ENCODE measurements around the gene ADAMTS16. TPM values are rescaled to one million over a fixed set of nuclear protein-coding genes. Genes with fewer than 3 reads are reported as not detected.

ADAMTS16 gene
- total and polyA plus RNA-seq, 2 donors (not counting 3 experiments of a cell fraction or from before 2014, with no cell fraction given), result not detected

- Histone ChIP-seq H3K79me2 (ENCODE audit: control insufficient read depth, insufficient read depth, low read length) (no peaks in the 10 kb centered on the region), H2AFZ (ENCODE audit: low read depth, low read length) (no peak overlapping the region), H3K4me2 (ENCODE audit: insufficient read depth, low read length) (no peak overlapping the region), H3K9ac (replicated peaks; ENCODE audit: extremely low read depth, insufficient read depth, low read length) (no peak overlapping the region), H3K27ac (ENCODE audit: insufficient read depth, low read depth, low read length) (no peak overlapping the region), H3K4me3 (replicated peaks in 1 of 3; ENCODE audit: insufficient read depth in 1 of 3, low read depth in 1 of 3, low read length in 3 of 3) (no peak overlapping the region), H4K20me1 (replicated peaks; ENCODE audit: control insufficient read depth, extremely low read depth, insufficient read depth, low read length) (no peaks in the 10 kb centered on the region), H3K4me1 (ENCODE audit: control insufficient read depth, extremely low read depth, insufficient read depth, low read length) (no peaks in the 10 kb centered on the region), H3K27me3 (ENCODE audit: control insufficient read depth in 2 of 2, insufficient read depth in 2 of 2, low read length in 2 of 2) (no peaks in the 10 kb centered on the region), H3K9me3 (replicated peaks; ENCODE audit: control insufficient read depth, insufficient read depth, low read length) (peaks cover 2% of the 10 kb centered on the region), H3K36me3 (ENCODE audit: control insufficient read depth in 2 of 2, extremely low read depth in 1 of 2, insufficient read depth in 2 of 2, low read length in 2 of 2) (no peaks in the 10 kb centered on the region), H3K9me1 (replicated peaks; ENCODE audit: control insufficient read depth, extremely low read depth, insufficient read depth, low read length) (no peaks in the 10 kb centered on the region)
- TF ChIP-seq CTCF (IDR thresholded peaks at IDR 0.05; ENCODE audit: extremely low read depth in 1 of 2, insufficient read depth in 1 of 2, low read depth in 1 of 2, low read length in 2 of 2), result no peak
- TF ChIP-seq MYC (IDR thresholded peaks at IDR 0.05; ENCODE audit: low read depth, low read length), result no peak
- TF ChIP-seq FOS (IDR thresholded peaks at IDR 0.05; ENCODE audit: borderline replicate concordance, insufficient read depth, low read length), result no peak
- no peak for TF ChIP-seq POLR2AphosphoS5 (IDR thresholded peaks at IDR 0.05; ENCODE audit: insufficient read depth, low read depth, low read length)
- TF ChIP-seq JUN (IDR thresholded peaks at IDR 0.05; ENCODE audit: borderline replicate concordance, insufficient read depth, insufficient read length, low read depth), result no peak
- TF ChIP-seq POLR2A (IDR thresholded peaks at IDR 0.05; ENCODE audit: low read depth, low read length), result no peak
- no peak for TF ChIP-seq MAX (IDR thresholded peaks at IDR 0.05; ENCODE audit: insufficient read depth, insufficient read length)
- TF ChIP-seq GATA2 (IDR thresholded peaks at IDR 0.05; ENCODE audit: insufficient read depth, insufficient read length, low read depth, low read length), result no peak
- no peak for TF ChIP-seq EZH2 (IDR thresholded peaks at IDR 0.05; ENCODE audit: borderline replicate concordance, low read depth, low read length, severe bottlenecking)
- POLR2A ChIA-PET, result no interaction called here
- DNase-seq (ENCODE audit: low read depth, low spot score) (no peak), FAIRE-seq (no peak)
- CTCF ChIA-PET, result no interaction called here
- no TSS peak for BruUV-seq (replicated peaks)
- dilution Hi-C loops (cut with MboI; ENCODE audit: extremely low pct_ligation_motif_present, low sequenced_read_pairs) (no loop called here), intact Hi-C loops (cut with micrococcal nuclease) (no loop called here)
Measured at GRCh38 chr5:5327126-5327525, 187.0 kb downstream of the ADAMTS16 start.

Measured in endothelial cell of umbilical vein (primary cell).